HCT116 (cell line): ENCODE results near the gene FILIP1. TPM values are rescaled to one million over a fixed set of nuclear protein-coding genes. Genes with fewer than 3 reads are reported as not detected.

Experiments used
- ATAC-seq: fragments of 200-7000 bp; cut with Tn5 transposase; 2 replicates; pipeline ENCODE4 v1.9.1; 2020; ENCODE audit warnings: mild to moderate bottlenecking, moderate library complexity
- BruUV-seq: library from RNA; stranded (reverse); fragments of 400-500 nt; replicated peaks from 2 replicates; lab custom pipeline; 2021; lab: Mats Ljungman, UMichigan
- CTCF ChIA-PET: fragments of 300-600 bp; sonication (Branson Sonifier 250); formaldehyde crosslinking; loops from one replicate; lab custom pipeline; 2021; ENCODE audit warnings: antibody characterized with exemption; lab: Charles Lee
- POLR2A ChIA-PET: fragments of 300-600, 350-600 bp; sonication (Branson Sonifier 250); formaldehyde crosslinking; loops from one replicate; lab custom pipeline; 2021; ENCODE audit warnings: antibody characterized with exemption; lab: Charles Lee
- RAD21 ChIA-PET, 2 experiments: fragments of 300-600 bp; sonication (Branson Sonifier 250); formaldehyde crosslinking; loops; one replicate each; lab custom pipeline; 2023; ENCODE audit warnings: low total read pairs in 2 of 2; ENCODE audit not compliant: uncharacterized antibody in 2 of 2, unreplicated experiment in 2 of 2, low non-redundant PET in 1 of 2; lab: Charles Lee
- DNase-seq: peaks from one replicate; pipeline ENCODE4 v3.0.0-alpha.2; 2010; ENCODE audit warnings: low read depth, low spot score
- H2AFZ ChIP-seq: fragments of 200-600 bp; shearing (Covaris generic), sonication (generic); 2 replicates; pipeline ENCODE4 v1.6.1; 2017; ENCODE audit warnings: low read depth, mixed run types, mixed read lengths, antibody characterized with exemption, low read length; ENCODE audit not compliant: poor library complexity, severe bottlenecking
- H3K27ac ChIP-seq: 2 replicates; pipeline ENCODE4 v1.5.1; 2012; ENCODE audit warnings: low read depth, low read length
- H3K27me3 ChIP-seq: fragments of 200-600 bp; sonication (generic); 2 replicates; pipeline ENCODE4 v1.6.1; 2016; ENCODE audit warnings: mixed run types, low read length, mixed read lengths; ENCODE audit not compliant: insufficient read depth
- H3K36me3 ChIP-seq, 2 experiments: fragments of 200-500 bp in 1 of 2; fragments of 200-600 bp in 1 of 2; sonication (Bioruptor generic) in 1 of 2; sonication (generic) in 1 of 2; 2 replicates each; pipeline versions ENCODE4 v1.5.1 to v1.6.1; 2014 to 2016; ENCODE audit warnings: low read length in 2 of 2, inconsistent platforms in 1 of 2, mixed read lengths in 1 of 2, mixed run types in 1 of 2; ENCODE audit not compliant: insufficient read depth in 2 of 2, control insufficient read depth in 1 of 2
- H3K4me1 ChIP-seq, 2 experiments: fragments of 200-600 bp in 1 of 2; sonication (generic) in 1 of 2; 2 replicates each; pipeline versions ENCODE4 v1.5.1 to v1.6.1; 2012 to 2017; ENCODE audit warnings: low read length in 2 of 2, inconsistent platforms in 1 of 2, mild to moderate bottlenecking in 1 of 2, mixed read lengths in 1 of 2, mixed run types in 1 of 2, moderate library complexity in 1 of 2; ENCODE audit not compliant: insufficient read depth in 2 of 2, control insufficient read depth in 1 of 2
- H3K4me2 ChIP-seq: fragments of 200-600 bp; sonication (generic); 2 replicates; pipeline ENCODE4 v1.6.1; 2017; ENCODE audit warnings: mixed run types, low read length, mixed read lengths
- H3K4me3 ChIP-seq, 2 experiments: fragments of 200-600 bp in 1 of 2; sonication (generic) in 1 of 2; replicated peaks in 1 of 2; 2 replicates each; pipeline ENCODE4 v1.5.1; 2011 to 2016; ENCODE audit warnings: low read length in 2 of 2, control low read depth in 1 of 2, low read depth in 1 of 2, mild to moderate bottlenecking in 1 of 2, mixed read lengths in 1 of 2, mixed run types in 1 of 2
- H3K79me2 ChIP-seq: fragments of 200-600 bp; sonication (generic); 2 replicates; pipeline ENCODE4 v1.6.1; 2017; ENCODE audit warnings: mild to moderate bottlenecking, mixed run types, low read length, moderate library complexity, mixed read lengths; ENCODE audit not compliant: insufficient read depth
- H3K9ac ChIP-seq: fragments of 200-600 bp; sonication (generic); 2 replicates; pipeline ENCODE4 v1.6.1; 2016; ENCODE audit warnings: low read length, mixed read lengths
- H3K9me2 ChIP-seq: fragments of 200-600 bp; sonication (generic), shearing (Covaris generic); 2 replicates; pipeline ENCODE4 v1.6.1; 2017; ENCODE audit warnings: mixed run types, mild to moderate bottlenecking, moderate library complexity; ENCODE audit not compliant: insufficient read depth
- H3K9me3 ChIP-seq, 2 experiments: fragments of 200-500 bp in 1 of 2; fragments of 200-600 bp in 1 of 2; sonication (Bioruptor generic) in 1 of 2; sonication (generic) in 1 of 2; 2 replicates each; pipeline ENCODE4 v1.6.1; 2014 to 2017; ENCODE audit warnings: low read length in 2 of 2, mixed read lengths in 2 of 2, inconsistent platforms in 1 of 2, low read depth in 1 of 2, mild to moderate bottlenecking in 1 of 2, mixed run types in 1 of 2, moderate library complexity in 1 of 2; ENCODE audit not compliant: control insufficient read depth in 1 of 2, insufficient read depth in 1 of 2
- H4K20me1 ChIP-seq: fragments of 200-600 bp; sonication (generic), shearing (Covaris generic); 2 replicates; pipeline ENCODE4 v1.6.1; 2017; ENCODE audit warnings: mixed run types, mild to moderate bottlenecking, moderate library complexity; ENCODE audit not compliant: insufficient read depth
- CBX3 ChIP-seq: IDR thresholded peaks from 2 replicates; pipeline ENCODE4 v1.6.1; 2012; ENCODE audit warnings: low read depth
- CEBPB ChIP-seq: IDR thresholded peaks from 2 replicates; pipeline ENCODE4 v1.6.1; 2012; ENCODE audit warnings: low read depth
- EGR1 ChIP-seq: IDR thresholded peaks from 2 replicates; pipeline ENCODE4 v1.6.1; 2012; ENCODE audit warnings: low read depth
- JUND ChIP-seq: IDR thresholded peaks from 2 replicates; pipeline ENCODE4 v1.6.1; 2012
- POLR2A ChIP-seq: IDR thresholded peaks from 2 replicates; pipeline ENCODE4 v1.7.0; 2011; ENCODE audit warnings: borderline replicate concordance; ENCODE audit not compliant: insufficient read depth, insufficient read length; ENCODE audit errors: extremely low read depth
- POLR2AphosphoS5 ChIP-seq: IDR thresholded peaks from 2 replicates; pipeline ENCODE4 v1.6.1; 2011; ENCODE audit warnings: mild to moderate bottlenecking, low read depth, low read length, moderate library complexity
- RAD21 ChIP-seq: IDR thresholded peaks from 2 replicates; pipeline ENCODE4 v1.6.1; 2012; ENCODE audit warnings: low read depth, mild to moderate bottlenecking
- SIN3A ChIP-seq: IDR thresholded peaks from 2 replicates; pipeline ENCODE4 v1.6.1; 2012; ENCODE audit warnings: low read depth
- SP1 ChIP-seq: IDR thresholded peaks from 2 replicates; pipeline ENCODE4 v1.6.1; 2012; ENCODE audit warnings: low read depth
- SRF ChIP-seq: IDR thresholded peaks from 2 replicates; pipeline ENCODE4 v1.6.1; 2012; ENCODE audit warnings: low read depth
- TCF7L2 ChIP-seq: IDR thresholded peaks from 2 replicates; pipeline ENCODE4 v1.7.0; 2011; ENCODE audit warnings: borderline replicate concordance, inconsistent platforms; ENCODE audit not compliant: insufficient read depth, insufficient read length; ENCODE audit errors: extremely low read depth
- YY1 ChIP-seq: IDR thresholded peaks from 2 replicates; pipeline ENCODE4 v1.6.1; 2011; ENCODE audit warnings: low read length, low read depth, moderate library complexity, mild to moderate bottlenecking; ENCODE audit not compliant: insufficient replicate concordance; ENCODE audit errors: extremely low read depth
- ZNF274 ChIP-seq: fragments of 200-500 bp; sonication (Bioruptor generic); IDR thresholded peaks from 2 replicates; pipeline ENCODE4 v1.6.1; 2014; ENCODE audit warnings: mild to moderate bottlenecking, low read depth, low read length, inconsistent platforms
- intact Hi-C: fragments of 100-400 bp; cut with micrococcal nuclease; formaldehyde crosslinking; loops from 2 replicates; pipeline ENCODE4 v1.10.0; 2022
- total RNA-seq: library from RNA; stranded (reverse); gene quantifications from one replicate; pipeline ENCODE4 v1.2.1, GENCODE V29; 2021; ENCODE audit not compliant: unreplicated experiment
- TF ChIP-seq, protein P1 (sequence below): IDR thresholded peaks from 2 replicates; pipeline ENCODE4 v1.6.1; 2012

Gene FILIP1
- total RNA-seq, 1 experiment from 2014 or later = 0.05 TPM

DNA sequence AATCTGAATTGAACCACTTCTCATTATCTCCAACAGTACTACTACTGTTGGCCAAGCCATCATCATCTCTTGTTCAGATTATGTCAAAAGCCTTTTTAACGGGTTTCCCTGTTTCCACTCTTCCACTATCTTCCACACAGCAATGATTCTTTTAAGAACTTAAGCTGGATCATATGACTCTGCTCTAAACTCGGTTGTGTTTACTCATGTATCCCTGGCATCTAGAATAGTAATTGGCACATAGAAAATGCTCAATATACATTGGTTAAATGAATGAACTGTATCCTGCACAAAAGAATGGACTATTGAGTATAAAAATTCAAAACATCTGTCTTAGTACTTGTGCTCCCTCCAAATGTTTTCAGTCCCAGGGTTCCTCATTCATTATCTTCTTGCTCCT, 247.2 kb downstream of the FILIP1 start:
- intact Hi-C loops = no loop called here
- DNase-seq = no peak
- Histone ChIP-seq H3K27me3 (no peaks in the 10 kb centered on the region), H3K36me3 (no peaks in the 10 kb centered on the region), H3K4me2 (no peak overlapping the region), H3K27ac (no peak overlapping the region), H3K9ac (no peak overlapping the region), H4K20me1 (no peaks in the 10 kb centered on the region), H3K79me2 (peaks cover 23% of the 10 kb centered on the region), H3K4me3 (no peak overlapping the region), H3K4me1 (peaks cover 4 to 7% of the 10 kb centered on the region in 2 experiments; a peak in 3 of 4 replicates), H3K9me3 (no peaks in the 10 kb centered on the region), H3K9me2 (no peaks in the 10 kb centered on the region), H2AFZ (no peak overlapping the region)
- RAD21 ChIA-PET = no interaction called here
- CTCF ChIA-PET = no interaction called here
- POLR2A ChIA-PET = no interaction called here
- no TSS peak for BruUV-seq
- ATAC-seq = no peak
- TF ChIP-seq SRF (no peak), SIN3A (no peak), CBX3 (no peak), ZNF274 (no peak), POLR2AphosphoS5 (no peak), JUND (no peak), SP1 (no peak), YY1 (no peak), POLR2A (no peak), CEBPB (no peak), TCF7L2 (no peak), EGR1 (no peak), RAD21 (no peak)
- TF ChIP-seq, protein P1, sequence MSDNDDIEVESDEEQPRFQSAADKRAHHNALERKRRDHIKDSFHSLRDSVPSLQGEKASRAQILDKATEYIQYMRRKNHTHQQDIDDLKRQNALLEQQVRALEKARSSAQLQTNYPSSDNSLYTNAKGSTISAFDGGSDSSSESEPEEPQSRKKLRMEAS = no peak
